Neural cell (in vitro differentiated cells): ENCODE measurements around the gene ECM1. TPM values are rescaled to one million over a fixed set of nuclear protein-coding genes. Genes with fewer than 3 reads are reported as not detected.

Experiments used
- H2AFZ ChIP-seq: fragments of 200-600, 300-800 bp; sonication (generic), shearing (Covaris generic); 2 replicates; pipeline ENCODE4 v1.6.0; 2014; ENCODE audit warnings: low read depth, mild to moderate bottlenecking, antibody characterized with exemption, low read length, moderate library complexity
- H3F3A ChIP-seq: fragments of 200-600 bp; shearing (Covaris generic); 2 replicates; pipeline ENCODE4 v1.6.1; 2016; ENCODE audit warnings: mild to moderate bottlenecking, moderate library complexity, mixed read lengths, antibody characterized with exemption, low read length; ENCODE audit not compliant: insufficient read depth, poor library complexity, severe bottlenecking
- H3K27ac ChIP-seq: fragments of 200-600, 300-800 bp; sonication (generic), shearing (Covaris generic); 2 replicates; pipeline ENCODE4 v1.5.1; 2014; ENCODE audit warnings: mild to moderate bottlenecking, low read length, moderate library complexity
- H3K27me3 ChIP-seq: fragments of 300-800, 200-600 bp; sonication (generic), shearing (Covaris generic); 2 replicates; pipeline ENCODE4 v1.6.0; 2014; ENCODE audit warnings: mild to moderate bottlenecking, low read depth, low read length, moderate library complexity; ENCODE audit not compliant: insufficient read depth
- H3K36me3 ChIP-seq: fragments of 300-800, 200-600 bp; sonication (generic), shearing (Covaris generic); 2 replicates; pipeline ENCODE4 v1.5.1; 2014; ENCODE audit warnings: mild to moderate bottlenecking, antibody characterized with exemption, low read length, moderate library complexity; ENCODE audit not compliant: insufficient read depth
- H3K4me2 ChIP-seq: fragments of 300-800, 200-600 bp; sonication (generic), shearing (Covaris generic); 2 replicates; pipeline ENCODE4 v1.6.0; 2014; ENCODE audit warnings: mild to moderate bottlenecking, low read length
- H3K4me3 ChIP-seq: fragments of 300-800, 200-600 bp; sonication (generic), shearing (Covaris generic); 2 replicates; pipeline ENCODE4 v1.5.1; 2014; ENCODE audit warnings: mild to moderate bottlenecking, low read length, moderate library complexity
- H3K79me2 ChIP-seq: fragments of 200-600 bp; shearing (Covaris generic); replicated peaks from 2 replicates; pipeline ENCODE4 v1.6.0; 2014; ENCODE audit warnings: mild to moderate bottlenecking, low read length, moderate library complexity; ENCODE audit not compliant: insufficient read depth
- H3K9ac ChIP-seq: fragments of 300-800, 200-600 bp; sonication (generic), shearing (Covaris generic); 2 replicates; pipeline ENCODE4 v1.6.1; 2016; ENCODE audit warnings: mild to moderate bottlenecking, low read length, mixed read lengths
- H3K9me2 ChIP-seq: fragments of 200-600 bp; shearing (Covaris generic); 2 replicates; pipeline ENCODE4 v1.6.1; 2016; ENCODE audit warnings: mild to moderate bottlenecking, low read length, mixed read lengths; ENCODE audit not compliant: insufficient read depth
- H3K9me3 ChIP-seq: fragments of 200-600, 300-800 bp; sonication (generic), shearing (Covaris generic); 2 replicates; pipeline ENCODE4 v1.6.1; 2016; ENCODE audit warnings: mild to moderate bottlenecking, mixed run types, low read length, moderate library complexity, mixed read lengths
- H4K20me1 ChIP-seq: fragments of 200-600 bp; shearing (Covaris generic); 2 replicates; pipeline ENCODE4 v1.6.1; 2016; ENCODE audit warnings: mild to moderate bottlenecking, mixed run types; ENCODE audit not compliant: insufficient read depth
- EP300 ChIP-seq: fragments of 450-650 bp; conservative IDR thresholded peaks from 2 replicates; pipeline ENCODE4 v1.6.1; 2014; ENCODE audit warnings: antibody characterized with exemption, mild to moderate bottlenecking, moderate library complexity; ENCODE audit not compliant: poor library complexity, severe bottlenecking
- EZH2 ChIP-seq: fragments of 200-600, 300-800 bp; shearing (Covaris generic), sonication (generic); IDR thresholded peaks from 2 replicates; pipeline ENCODE4 v1.6.1; 2014; ENCODE audit warnings: antibody characterized with exemption, low read length, borderline replicate concordance, mild to moderate bottlenecking; ENCODE audit not compliant: insufficient read depth, poor library complexity, severe bottlenecking
- MXI1 ChIP-seq: fragments of 450-650 bp; conservative IDR thresholded peaks from 2 replicates; pipeline ENCODE4 v1.6.1; 2014; ENCODE audit warnings: antibody characterized with exemption, mild to moderate bottlenecking; ENCODE audit not compliant: poor library complexity, severe bottlenecking
- POLR2AphosphoS5 ChIP-seq: IDR thresholded peaks from 2 replicates; pipeline ENCODE4 v1.6.1; 2012
- RAD21 ChIP-seq: fragments of 450-650 bp; conservative IDR thresholded peaks from 2 replicates; pipeline ENCODE4 v1.6.1; 2014; ENCODE audit warnings: antibody characterized with exemption, mild to moderate bottlenecking, moderate library complexity
- SMC3 ChIP-seq: fragments of 450-650 bp; conservative IDR thresholded peaks from 2 replicates; pipeline ENCODE4 v1.6.1; 2014; ENCODE audit warnings: antibody characterized with exemption, mild to moderate bottlenecking, moderate library complexity; ENCODE audit not compliant: poor library complexity
- TAF1 ChIP-seq: IDR thresholded peaks from 2 replicates; pipeline ENCODE4 v1.6.1; 2012; ENCODE audit warnings: low read depth
- polyA plus RNA-seq: library from polyadenylated mRNA; depleted of rRNA; stranded (reverse); fragments of >200 nt; gene quantifications from 2 replicates; pipeline ENCODE4 v1.2.3, GENCODE V29; 2014
- TF ChIP-seq, protein P1 (sequence below): fragments of 450-650 bp; IDR thresholded peaks from 2 replicates; pipeline ENCODE4 v1.5.1; 2014; ENCODE audit warnings: antibody characterized with exemption, mild to moderate bottlenecking, moderate library complexity; ENCODE audit not compliant: poor library complexity, severe bottlenecking
- TF ChIP-seq, protein P2 (sequence below): IDR thresholded peaks from 2 replicates; pipeline ENCODE4 v1.6.1; 2012; ENCODE audit warnings: borderline replicate concordance

Gene ECM1
- polyA plus RNA-seq, 1 donor from 2014 or later, result 2.3 TPM

DNA sequence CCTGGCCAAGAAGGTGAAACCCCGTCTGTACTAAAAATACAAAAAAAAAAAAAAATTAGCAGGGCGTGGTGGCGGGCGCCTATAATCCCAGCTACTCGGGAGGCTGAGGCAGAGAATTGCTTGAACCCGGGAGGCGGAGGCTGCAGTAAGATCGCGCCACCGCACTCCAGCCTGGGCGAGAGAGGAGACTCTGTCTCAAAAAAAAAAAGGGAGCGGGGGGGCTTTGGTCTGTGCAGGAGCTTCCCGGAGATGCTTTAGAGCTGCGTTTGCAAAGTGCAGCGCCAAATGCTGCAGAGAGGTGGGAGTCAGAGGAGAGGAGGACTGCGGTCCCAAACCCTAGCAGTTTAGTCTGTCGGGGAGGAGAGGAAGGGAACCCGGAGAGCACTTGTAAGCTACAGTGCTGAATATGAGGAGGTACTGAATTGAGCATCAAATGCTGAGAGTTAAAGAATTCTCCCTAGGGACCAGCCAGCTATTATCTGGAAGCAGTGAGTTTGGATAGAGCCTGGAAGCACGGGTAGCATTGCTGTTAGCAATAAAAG, 8.2 kb downstream of the ECM1 start:
- H3K79me2 ChIP-seq, result no peaks in the 10 kb centered on the region

DNA sequence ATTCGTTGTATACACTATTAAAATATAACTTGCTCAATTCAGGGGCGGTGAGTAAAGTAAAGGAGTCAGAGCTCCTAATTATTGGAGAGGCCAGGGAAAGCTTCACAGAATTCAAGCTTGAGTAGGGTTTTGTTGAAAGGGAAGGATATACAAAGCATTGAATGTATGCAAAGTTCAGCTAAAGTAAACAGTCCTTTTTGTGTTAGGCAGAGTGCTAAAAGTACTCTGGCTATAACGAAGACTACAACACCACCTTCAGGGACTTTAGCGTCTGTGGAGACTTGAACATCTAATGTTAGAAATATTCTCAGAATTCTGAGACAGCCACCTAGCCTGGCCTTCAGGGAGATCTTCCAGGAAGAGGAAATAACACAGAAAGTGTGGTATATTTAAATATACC, 8.7 kb downstream of the ECM1 start:
- H3K9ac ChIP-seq, result peak overlapping the region; percentile 63
- H3K79me2 ChIP-seq, result no peaks in the 10 kb centered on the region
- H3F3A ChIP-seq, result no peaks in the 10 kb centered on the region
- no peaks in the 10 kb centered on the region for H3K36me3 ChIP-seq
- H3K9me3 ChIP-seq, result no peaks in the 10 kb centered on the region
- no peaks in the 10 kb centered on the region for H3K27me3 ChIP-seq
- TF ChIP-seq, protein P1, sequence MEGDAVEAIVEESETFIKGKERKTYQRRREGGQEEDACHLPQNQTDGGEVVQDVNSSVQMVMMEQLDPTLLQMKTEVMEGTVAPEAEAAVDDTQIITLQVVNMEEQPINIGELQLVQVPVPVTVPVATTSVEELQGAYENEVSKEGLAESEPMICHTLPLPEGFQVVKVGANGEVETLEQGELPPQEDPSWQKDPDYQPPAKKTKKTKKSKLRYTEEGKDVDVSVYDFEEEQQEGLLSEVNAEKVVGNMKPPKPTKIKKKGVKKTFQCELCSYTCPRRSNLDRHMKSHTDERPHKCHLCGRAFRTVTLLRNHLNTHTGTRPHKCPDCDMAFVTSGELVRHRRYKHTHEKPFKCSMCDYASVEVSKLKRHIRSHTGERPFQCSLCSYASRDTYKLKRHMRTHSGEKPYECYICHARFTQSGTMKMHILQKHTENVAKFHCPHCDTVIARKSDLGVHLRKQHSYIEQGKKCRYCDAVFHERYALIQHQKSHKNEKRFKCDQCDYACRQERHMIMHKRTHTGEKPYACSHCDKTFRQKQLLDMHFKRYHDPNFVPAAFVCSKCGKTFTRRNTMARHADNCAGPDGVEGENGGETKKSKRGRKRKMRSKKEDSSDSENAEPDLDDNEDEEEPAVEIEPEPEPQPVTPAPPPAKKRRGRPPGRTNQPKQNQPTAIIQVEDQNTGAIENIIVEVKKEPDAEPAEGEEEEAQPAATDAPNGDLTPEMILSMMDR, result no peak
- TF ChIP-seq SMC3 (no peak), EZH2 (no peak), MXI1 (no peak), TAF1 (no peak), POLR2AphosphoS5 (no peak), EP300 (no peak)
- TF ChIP-seq, protein P2, sequence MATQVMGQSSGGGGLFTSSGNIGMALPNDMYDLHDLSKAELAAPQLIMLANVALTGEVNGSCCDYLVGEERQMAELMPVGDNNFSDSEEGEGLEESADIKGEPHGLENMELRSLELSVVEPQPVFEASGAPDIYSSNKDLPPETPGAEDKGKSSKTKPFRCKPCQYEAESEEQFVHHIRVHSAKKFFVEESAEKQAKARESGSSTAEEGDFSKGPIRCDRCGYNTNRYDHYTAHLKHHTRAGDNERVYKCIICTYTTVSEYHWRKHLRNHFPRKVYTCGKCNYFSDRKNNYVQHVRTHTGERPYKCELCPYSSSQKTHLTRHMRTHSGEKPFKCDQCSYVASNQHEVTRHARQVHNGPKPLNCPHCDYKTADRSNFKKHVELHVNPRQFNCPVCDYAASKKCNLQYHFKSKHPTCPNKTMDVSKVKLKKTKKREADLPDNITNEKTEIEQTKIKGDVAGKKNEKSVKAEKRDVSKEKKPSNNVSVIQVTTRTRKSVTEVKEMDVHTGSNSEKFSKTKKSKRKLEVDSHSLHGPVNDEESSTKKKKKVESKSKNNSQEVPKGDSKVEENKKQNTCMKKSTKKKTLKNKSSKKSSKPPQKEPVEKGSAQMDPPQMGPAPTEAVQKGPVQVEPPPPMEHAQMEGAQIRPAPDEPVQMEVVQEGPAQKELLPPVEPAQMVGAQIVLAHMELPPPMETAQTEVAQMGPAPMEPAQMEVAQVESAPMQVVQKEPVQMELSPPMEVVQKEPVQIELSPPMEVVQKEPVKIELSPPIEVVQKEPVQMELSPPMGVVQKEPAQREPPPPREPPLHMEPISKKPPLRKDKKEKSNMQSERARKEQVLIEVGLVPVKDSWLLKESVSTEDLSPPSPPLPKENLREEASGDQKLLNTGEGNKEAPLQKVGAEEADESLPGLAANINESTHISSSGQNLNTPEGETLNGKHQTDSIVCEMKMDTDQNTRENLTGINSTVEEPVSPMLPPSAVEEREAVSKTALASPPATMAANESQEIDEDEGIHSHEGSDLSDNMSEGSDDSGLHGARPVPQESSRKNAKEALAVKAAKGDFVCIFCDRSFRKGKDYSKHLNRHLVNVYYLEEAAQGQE, result no peak
- H3K4me3 ChIP-seq, result peak overlapping the region; percentile 78
- H4K20me1 ChIP-seq, result no peaks in the 10 kb centered on the region
- H2AFZ ChIP-seq, result no peak overlapping the region
- H3K9me2 ChIP-seq, result no peaks in the 10 kb centered on the region
- peak overlapping the region; percentile 51 for H3K4me2 ChIP-seq
- no peak overlapping the region for H3K27ac ChIP-seq

More for the DNA sequence above, 8.2 kb downstream of the ECM1 start:
- Histone ChIP-seq H3K9me3 (no peaks in the 10 kb centered on the region), H3K27ac (peak overlapping the region; percentile 38), H4K20me1 (no peaks in the 10 kb centered on the region), H3K36me3 (no peaks in the 10 kb centered on the region), H3K9me2 (no peaks in the 10 kb centered on the region), H3K9ac (peak overlapping the region; percentile 63), H3K27me3 (no peaks in the 10 kb centered on the region), H2AFZ (peak overlapping the region; percentile 58), H3F3A (no peaks in the 10 kb centered on the region), H3K4me3 (peak overlapping the region; percentile 78), H3K4me2 (peak overlapping the region; percentile 51)
- TF ChIP-seq, protein P2, result no peak
- TF ChIP-seq MXI1 (no peak), EZH2 (no peak), EP300 (no peak), RAD21 (no peak), POLR2AphosphoS5 (no peak), TAF1 (no peak), SMC3 (no peak)
- TF ChIP-seq, protein P1, result no peak
